ENCODE data around the gene VASH1.

GRCh38 chr14:76714470-76714869 is 46.8 kb upstream of the VASH1 start:
- no peak for TF ChIP-seq CTCF (tag by site-specific recombination; IDR thresholded peaks at IDR 0.05)
- TF ChIP-seq TRIM28 (IDR thresholded peaks at IDR 0.05; ENCODE audit: borderline replicate concordance, low read length): no peak
